GM18507 (cell line): ENCODE measurements around the gene AK5.
A peak's percentile ranks its signal among the peaks of the same experiment; 100 is the strongest.
"Not testable (repeated sequence)": the region's sequence is repeated elsewhere in the genome, so short reads cannot be mapped to it uniquely, and the experiment has no call there.

Experiments used
- DNase-seq: peaks from one replicate; pipeline ENCODE4 v3.0.0; 2011; ENCODE audit warnings: low read depth; ENCODE audit not compliant: insufficient read length; ENCODE audit errors: extremely low spot score
- FAIRE-seq: peaks from 2 replicates; lab custom pipeline; 2011; peaks lifted over from hg19 to GRCh38; lab: Jason Lieb, UNC

The AK5 gene

GRCh38 chr1:77468257-77468948 lies 186.6 kb downstream of the AK5 start:
- no peak for FAIRE-seq
- no peak for DNase-seq

DNA sequence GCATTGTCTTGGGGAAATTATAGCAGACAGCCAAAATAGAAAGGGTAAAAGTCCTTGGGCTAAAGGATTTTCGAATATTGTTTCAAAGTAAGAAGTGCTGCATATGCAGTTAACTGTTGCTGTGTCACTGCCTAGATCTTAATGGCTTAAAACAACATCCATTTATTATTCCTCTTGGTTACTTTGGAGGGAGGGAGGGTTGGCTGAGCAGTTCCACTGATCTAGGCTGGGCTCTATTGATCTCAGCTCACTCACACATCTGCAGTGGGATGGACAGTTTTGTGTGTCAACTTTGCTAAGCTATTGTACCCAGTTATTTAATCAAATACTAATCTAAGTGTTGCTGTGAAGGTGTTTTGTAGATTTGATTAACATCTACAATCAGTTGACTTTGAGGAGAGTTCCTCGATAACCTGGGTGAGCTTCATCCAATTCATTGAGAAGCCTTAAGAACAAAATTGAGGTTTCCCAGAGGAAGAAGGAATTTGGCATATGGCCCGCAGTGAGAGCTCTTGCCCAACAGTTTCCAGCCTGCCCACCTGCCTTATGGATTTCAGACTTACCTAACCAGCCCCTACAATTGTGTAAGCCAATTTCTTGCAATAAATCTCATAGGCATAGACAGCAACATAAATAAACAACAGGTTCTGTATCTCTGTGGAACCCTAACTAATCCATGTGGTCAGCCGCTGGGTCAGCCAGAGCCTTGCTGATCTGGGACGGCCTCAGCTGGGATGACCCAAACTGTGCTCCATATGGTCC lies 187.3 kb downstream of the AK5 start:
- DNase-seq (no peak), FAIRE-seq (no peak)

GRCh38 chr1:77471691-77472090 lies 189.9 kb downstream of the AK5 start:
- FAIRE-seq (no peak), DNase-seq (no peak)

GRCh38 chr1:77473690-77474089 lies 191.9 kb downstream of the AK5 start:
- no peak for FAIRE-seq
- DNase-seq = no peak

- no peak for FAIRE-seq
- no peak for DNase-seq
Observed at GRCh38 chr1:77475641-77476040, 193.8 kb downstream of the AK5 start.

DNA sequence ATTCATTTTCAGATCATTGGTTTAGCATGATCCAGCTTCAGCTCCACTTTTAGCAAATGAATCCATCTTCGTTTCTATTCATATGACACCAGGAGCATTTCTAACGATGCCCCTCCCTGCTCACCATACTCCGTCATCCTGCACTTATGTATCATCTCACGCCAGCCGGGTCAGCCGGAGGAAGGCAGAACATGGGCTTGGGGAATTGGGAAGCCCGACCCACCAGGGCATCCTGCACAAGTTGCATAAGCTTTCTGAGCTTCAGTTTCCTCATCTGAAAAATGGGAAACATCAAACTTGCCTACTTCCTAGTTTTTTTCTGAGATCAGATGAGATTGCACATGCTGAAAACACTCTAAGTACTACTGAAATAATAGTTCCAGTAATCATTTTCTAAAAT lies 194.7 kb downstream of the AK5 start:
- FAIRE-seq (no peak), DNase-seq (no peak)

GRCh38 chr1:77484334-77484733 lies 202.5 kb downstream of the AK5 start:
- no peak for DNase-seq
- FAIRE-seq = no peak

DNA sequence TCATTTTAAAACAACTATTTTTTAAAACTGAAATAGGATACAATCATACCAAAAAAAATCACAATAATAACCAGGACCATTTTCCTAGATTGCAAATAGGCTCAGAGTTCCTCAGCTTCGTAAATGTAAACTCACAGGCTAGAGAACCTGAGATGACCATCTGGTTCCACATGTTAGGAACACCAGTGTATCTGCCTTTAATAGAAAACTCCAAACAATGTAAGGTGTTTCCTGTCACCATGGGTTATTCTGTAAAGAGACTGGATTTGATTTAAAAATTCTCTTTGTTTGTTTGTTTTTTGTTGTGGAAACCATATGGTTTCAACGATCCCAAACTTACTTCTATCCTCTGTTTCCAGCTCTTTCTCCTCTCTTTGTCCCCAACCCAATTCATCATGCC lies 203.1 kb downstream of the AK5 start:
- DNase-seq = no peak
- FAIRE-seq = no peak

DNA sequence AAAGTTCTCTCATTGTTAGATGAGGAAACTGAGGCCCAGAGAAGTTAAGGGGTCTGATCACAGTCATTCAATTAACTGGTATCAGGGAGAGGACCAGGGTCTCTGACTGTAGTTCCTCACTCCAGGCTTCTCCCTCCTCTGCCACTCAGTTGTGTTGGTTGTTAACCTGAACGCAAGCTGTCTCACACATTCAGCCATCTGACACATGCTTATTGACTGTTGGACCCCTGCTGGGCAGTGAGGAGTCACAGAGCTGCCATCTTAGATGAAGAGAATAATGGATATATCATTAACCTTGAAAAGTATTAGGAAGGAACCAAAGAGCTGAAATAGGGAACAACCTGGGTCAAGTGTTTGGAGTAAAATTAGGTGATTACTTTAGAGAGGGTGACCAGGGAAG lies 205.8 kb downstream of the AK5 start:
- no peak for FAIRE-seq
- DNase-seq = no peak

DNA sequence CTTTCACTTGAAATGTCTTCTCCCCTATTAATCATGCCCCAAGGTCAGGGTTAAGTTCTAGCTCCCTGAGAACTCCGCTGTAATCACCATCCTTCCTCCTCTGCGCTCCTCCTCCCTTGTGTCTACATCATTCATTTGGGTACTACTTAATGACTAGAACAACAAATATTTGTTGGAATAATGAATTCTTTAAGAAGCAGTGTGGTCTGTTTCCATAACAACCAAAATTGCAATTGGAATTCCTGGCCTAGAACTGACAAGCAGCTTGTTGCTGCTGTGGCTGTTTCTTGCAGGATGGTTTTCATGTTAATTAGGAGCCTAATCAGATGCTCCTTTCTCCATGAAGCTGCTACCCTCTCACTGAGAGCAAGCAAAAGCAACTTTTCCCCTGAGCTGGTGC lies 208.1 kb downstream of the AK5 start:
- no peak for FAIRE-seq
- no peak for DNase-seq

DNA sequence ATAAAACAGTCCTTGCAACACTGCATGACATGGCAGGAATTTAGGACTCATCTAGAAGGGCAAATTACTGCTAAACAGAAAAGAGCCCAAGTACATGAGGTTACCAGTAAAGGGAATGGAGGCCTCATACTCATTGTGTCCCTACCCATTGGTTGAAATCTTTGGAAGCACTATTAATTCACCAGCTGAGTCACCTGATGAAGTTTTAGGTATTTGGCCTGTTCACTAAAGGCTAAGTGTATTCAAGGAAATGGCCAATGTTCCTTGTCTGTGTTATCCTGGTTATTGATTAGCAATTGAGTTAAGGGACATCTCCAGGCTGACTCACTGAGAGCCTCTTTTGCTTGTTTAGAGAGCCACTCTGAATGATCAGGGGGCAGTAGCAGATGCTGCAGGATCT lies 212.2 kb downstream of the AK5 start:
- FAIRE-seq = no peak
- DNase-seq = no peak

GRCh38 chr1:77498918-77499317 lies 217.1 kb downstream of the AK5 start:
- FAIRE-seq = no peak

DNA sequence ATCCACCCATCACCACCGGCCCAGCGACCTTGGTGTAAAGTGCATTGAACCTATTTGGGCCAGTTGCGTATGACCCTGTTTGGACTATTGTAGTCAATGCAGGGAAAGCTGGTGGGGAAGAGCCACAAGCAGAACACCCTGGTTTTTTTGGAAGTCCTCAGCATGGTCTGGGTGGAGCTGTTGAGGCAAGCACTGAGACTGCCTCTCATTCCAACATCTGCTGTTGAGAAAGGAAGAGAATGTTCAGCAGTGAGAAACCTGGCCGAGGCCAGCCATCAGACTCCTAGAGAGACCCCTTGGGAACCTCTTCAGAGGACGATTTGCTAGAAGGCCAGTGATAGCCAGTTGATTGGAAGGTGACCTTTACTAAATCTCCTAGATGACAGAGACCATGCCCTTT lies 217.6 kb downstream of the AK5 start:
- DNase-seq = no peak
- no peak for FAIRE-seq

More at GRCh38 chr1:77498918-77499317, 217.1 kb downstream of the AK5 start:
- DNase-seq = no peak

GRCh38 chr1:77504986-77505385 lies 223.2 kb downstream of the AK5 start:
- peak; percentile 56 for FAIRE-seq
- no peak for DNase-seq

GRCh38 chr1:77506771-77507170 lies 225.0 kb downstream of the AK5 start:
- no peak for FAIRE-seq
- no peak for DNase-seq

DNA sequence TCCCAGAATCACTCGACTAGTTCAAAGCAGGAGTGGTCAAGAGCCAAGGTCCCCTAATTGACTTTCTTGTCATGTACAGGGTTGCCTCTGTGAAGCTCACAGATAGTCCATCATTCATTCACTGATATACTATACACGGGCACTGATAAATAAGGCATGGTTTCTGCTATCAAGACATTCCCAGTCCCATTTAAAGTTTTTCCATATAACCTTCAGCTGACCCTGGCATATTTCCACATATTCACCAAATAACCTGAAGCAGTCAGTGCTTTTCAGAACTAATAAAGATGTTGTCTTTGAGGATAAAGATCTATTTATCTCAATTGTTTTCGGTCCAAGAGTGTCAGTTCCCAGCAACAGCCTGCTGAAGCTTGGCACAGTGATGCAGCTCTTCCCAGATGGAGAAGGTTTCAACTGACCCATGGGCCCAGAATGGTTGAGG lies 227.3 kb downstream of the AK5 start:
- FAIRE-seq = no peak
- no peak for DNase-seq

DNA sequence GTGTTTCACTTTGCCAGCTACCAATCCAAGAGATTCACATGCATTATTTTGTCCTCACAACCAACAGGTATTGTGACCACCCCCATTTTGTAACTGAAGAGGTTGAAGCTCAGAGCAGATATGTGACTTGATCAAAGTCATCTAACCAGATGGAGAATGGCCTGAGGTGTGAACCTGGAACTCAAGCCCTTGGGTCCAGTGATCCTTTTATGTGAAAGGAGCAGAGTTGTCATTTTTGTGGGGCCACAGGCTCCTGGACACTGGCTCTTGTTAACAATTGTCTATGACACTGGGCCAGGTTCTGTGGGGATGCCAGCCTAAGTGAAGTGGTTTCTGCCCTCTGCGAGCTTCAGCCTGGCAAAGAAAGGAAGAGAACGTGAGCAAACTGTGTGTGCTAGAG lies 228.1 kb downstream of the AK5 start:
- FAIRE-seq (no peak), DNase-seq (no peak)

GRCh38 chr1:77511440-77511840 lies 229.6 kb downstream of the AK5 start:
- no peak for FAIRE-seq
- DNase-seq = no peak

DNA sequence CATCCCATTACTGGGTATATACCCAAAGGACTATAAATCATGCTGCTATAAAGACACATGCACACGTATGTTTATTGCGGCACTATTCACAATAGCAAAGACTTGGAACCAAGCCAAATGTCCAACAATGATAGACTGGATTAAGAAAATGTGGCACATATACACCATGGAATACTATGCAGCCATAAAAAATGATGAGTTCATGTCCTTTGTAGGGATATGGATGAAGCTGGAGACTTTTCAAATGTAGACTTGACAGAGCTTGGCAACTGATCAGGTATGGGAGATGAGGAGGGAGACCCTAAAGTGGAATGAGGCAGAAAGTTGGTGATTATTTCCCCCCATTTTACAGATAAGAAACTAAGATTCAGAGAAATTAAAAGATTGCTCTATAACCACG lies 230.8 kb downstream of the AK5 start:
- FAIRE-seq, DNase-seq: not testable (repeated sequence)

GRCh38 chr1:77513839-77514763 lies 232.3 kb downstream of the AK5 start:
- DNase-seq (no peak), FAIRE-seq (no peak)
